ENCODE results near the gene CCDC188.

Gene CCDC188

DNA sequence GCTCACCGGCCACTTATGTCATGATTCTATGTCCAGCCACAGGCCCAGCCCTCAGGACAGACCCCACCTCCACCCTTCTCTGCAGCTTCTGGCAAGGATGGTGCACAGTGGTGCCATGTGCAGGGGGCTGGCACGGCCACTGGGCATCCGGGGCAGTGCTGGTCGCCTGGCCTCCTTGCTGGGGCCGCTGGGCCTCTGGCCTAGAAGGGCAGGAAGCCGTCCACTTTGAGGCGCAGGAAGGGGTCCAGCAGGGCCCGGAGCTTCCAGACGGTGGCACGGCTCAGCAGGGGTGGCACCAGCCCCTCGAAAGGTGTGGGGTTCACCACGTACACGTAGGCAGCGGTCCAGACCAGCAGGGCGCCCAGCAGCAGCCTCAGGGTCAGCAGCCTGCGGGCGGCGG, 2.4 kb downstream of the CCDC188 start:
- DNase-seq (ENCODE audit: low read depth) = no peak

DNA sequence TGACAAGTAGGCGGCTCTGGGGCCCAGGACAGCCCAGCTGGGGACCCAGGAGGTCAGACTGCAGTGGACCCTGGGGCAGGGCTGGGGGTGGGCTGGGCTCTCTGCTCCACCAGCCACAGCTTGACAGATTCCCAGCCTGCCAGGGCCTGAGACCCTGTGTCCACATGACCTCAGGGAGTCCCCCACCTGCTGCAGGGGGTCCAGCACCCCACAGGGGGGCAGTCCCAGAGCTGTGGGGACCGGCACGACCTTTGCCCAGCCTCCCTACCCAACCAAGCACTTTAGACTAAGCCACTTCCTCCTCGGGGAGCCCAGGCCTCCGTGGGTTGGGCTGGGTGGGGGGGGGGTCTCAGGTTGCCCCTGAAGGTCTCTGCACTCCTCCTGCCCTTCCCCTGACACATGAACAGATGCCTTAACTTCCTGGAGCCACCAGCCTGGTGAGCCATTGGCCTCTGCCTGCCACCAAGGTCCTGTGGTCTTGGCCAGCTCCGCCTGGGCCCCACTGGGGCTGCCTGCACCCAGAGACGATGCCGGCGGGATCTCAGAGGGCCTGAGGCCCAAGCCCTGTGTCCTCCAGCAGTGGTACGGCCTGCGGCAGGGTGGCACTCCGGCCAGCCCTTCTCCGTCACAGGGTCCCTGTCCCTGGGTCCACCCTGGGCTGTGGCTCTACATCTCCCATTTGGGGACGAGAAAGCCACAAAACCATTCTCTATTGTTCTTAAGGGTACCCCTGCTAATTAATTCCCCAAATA, 3.4 kb downstream of the CCDC188 start:
- no peak for DNase-seq (ENCODE audit: low read depth)

DNA sequence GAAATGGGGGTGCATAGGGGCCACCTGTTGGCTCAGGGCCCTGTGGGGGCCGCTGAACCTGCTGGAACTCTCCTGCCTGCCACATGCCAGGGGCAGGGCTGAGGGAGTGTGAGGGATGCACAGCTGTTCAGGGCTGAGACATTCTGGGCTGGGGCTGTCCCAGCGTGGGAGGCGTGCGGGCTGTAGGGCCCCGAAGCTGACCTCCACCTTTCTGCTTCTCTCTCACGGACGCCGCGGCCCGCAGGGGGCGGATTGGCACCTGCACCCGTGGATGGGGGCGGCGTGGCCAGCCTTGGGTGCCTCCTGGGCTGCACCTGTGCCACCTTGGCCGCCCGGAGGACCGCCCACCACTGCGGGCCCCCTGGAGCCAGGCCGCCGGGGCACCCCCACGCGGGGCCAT, 4.1 kb downstream of the CCDC188 start:
- DNase-seq (ENCODE audit: low read depth) = no peak

DNA sequence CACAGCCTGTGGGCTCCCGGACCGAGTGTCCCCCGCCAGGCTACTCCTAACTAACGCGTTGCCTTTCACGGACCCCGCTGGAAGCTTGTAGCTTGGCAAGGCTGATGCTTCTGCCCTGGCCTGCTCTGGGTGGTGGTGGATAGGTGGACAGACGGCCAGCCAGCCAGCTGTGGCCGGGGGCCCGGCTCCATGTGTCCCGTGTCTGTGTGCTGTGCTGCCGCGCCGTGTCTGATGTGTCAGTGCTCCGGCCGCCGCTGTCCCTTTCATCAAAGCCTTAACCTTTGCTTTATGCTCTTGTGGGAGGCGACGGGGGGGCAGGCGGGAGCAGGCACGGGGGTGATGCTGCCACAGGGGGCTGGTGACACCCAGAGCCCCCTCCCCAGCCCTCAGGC, 5.0 kb downstream of the CCDC188 start:
- no peak for DNase-seq (ENCODE audit: low read depth)

DNA sequence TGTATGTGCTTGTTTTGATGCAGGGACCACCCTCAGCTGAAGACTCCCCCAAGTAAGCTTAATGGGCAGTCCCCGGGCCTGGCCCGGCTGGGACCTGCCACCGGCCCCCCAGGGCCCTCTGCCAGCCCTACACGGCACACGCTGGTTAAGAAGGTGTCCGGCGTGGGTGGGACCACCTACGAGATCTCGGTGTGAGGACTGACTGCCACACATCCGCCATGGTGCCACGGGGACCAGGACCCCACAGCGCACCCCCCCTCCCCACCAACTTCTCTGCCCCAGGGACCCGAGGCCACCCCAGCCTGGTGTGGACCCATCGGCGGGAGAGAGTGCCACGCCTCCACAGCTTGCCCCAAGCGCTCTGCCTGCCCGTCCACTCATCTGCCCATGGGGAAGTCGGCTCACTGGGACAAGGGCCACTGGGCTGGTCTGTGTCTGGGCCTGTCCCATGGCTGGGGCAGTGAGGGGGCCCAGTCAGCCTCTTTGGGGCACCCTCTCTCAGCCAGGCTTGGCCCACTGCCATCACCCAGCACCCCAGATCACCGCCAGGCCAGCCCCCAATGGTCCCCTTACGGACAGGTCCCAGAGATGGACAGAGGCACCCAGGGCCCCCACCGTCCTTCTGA, 5.5 kb downstream of the CCDC188 start:
- no peak for DNase-seq (ENCODE audit: low read depth)

DNA sequence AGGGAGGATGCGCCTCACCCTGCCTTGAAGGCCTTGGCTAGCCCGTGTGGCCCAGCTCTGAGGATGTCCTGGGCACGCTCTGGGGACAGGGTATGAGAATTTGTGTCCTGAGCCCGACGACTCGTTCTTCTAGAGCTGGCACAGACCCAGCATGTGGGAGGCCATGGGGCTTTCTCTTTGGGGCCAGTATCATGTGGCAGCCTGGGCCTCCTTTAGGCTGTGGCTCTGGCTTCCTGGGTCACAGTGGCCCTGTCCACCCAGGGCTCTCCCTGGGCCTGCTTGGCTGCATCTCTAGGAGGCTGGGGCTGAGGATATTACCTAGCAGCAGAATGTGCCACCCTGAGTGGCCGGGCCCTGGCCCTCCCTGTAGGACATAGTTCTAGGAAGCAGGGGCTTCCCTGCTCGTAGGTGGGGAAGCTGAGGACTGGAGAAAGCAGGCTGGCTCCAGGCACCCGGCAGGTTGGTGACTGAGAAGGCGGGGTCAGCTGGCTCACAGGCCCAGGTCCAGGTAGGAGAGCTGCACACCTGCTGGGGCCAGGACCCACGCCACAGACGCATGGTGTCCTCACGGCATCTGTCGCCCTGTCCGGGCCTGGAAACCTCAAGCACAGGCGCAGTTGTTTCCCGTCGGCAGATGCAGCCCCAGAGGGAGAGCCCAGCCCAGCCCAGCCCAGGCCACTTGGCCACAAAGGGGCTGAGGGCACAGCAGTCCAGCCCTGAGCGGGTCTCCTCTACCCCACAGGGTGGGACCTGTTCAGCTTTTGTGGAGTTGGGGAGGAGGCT, 6.8 kb downstream of the CCDC188 start:
- no peak for DNase-seq (ENCODE audit: low read depth)

DNA sequence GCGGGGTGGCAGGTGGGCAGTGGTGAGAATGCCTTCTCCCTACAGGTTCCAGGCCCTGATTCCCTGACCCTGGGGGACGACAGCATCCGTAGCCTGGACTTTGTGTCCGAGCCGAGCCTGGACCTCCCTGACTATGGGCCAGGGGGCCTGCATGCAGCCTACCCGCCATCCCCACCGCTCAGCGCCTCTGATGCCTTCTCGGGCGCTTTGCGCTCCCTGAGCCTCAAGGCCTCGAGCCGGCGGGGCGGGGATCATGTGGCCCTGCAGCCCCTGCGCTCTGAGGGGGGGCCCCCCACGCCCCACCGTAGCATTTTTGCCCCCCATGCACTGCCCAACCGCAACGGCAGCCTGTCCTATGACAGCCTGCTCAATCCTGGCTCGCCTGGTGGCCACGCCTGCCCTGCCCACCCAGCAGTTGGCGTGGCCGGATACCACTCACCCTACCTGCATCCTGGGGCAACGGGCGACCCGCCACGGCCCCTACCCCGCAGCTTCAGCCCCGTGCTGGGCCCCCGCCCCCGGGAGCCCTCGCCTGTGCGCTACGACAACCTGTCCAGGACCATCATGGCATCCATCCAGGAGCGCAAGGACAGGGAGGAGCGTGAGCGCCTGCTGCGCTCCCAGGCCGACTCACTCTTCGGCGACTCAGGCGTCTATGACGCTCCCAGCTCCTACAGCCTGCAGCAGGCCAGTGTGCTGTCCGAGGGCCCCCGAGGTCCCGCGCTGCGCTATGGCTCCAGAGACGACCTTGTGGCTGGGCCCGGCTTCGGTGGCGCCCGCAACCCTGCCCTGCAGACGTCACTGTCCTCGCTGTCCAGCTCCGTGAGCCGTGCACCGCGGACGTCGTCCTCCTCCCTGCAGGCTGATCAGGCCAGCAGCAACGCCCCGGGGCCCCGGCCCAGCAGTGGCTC, 7.9 kb downstream of the CCDC188 start:
- no peak for DNase-seq (ENCODE audit: low read depth)

DNA sequence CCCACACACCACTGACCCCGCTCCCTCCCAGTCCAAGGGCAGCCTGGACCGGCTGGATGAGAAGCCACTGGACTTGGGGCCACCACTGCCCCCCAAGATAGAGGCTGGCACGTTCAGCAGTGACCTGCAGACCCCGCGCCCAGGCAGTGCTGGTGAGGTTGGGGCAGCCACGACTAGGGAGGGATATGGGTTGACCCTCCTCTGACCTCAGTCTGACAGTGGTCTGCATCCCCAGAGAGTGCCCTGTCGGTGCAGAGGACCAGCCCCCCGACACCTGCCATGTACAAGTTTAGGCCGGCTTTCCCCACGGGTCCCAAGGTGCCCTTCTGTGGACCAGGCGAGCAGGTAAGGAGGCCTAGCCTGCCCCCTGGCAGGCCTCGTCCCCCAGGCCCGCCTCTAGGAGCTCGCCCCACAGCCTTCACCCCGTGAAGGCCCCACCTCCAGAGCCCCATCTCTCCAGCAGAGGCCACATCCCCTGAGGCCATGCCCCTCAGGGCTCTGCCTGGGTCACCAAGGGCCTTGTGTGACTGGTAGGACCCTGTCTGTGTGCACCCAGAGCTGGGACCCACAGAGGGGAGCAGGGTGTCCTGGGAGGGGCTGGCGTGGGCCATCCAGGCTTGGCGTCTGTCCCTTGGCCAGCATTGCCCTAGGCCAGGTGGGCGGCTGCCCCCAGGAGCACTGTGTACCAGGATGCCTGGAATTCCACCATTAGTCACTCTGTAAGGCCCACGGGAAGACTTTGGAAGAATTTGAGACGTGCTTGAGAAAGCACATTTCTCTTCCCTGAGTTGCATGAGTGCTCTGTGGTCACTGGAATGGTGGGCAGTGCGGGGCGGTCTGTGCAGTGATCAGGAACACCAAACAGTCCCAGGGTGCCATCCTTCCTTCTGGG, 9.4 kb downstream of the CCDC188 start:
- DNase-seq (ENCODE audit: low read depth) = no peak

DNA sequence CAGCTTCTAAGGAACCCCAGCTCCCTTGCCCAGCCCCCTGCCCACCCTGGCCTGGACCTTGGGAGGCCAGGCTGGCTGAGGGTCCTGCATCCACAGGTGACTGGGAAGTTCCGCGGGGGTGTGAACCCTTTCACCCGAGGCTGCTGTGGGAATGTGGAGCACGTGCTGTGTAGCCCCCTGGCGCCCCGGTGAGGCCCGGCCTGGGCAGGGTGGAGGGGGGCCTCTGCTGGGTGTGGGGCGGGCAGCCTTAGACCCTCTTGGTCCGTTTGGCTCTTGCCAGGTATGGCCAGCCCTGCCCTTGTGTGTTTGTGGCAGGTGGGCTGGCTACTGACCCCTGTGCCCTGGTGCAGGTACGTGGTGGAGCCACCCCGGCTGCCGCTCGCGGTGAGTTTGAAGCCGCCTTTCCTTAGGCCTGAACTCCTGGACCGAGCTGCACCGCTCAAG, 10.3 kb downstream of the CCDC188 start:
- DNase-seq (ENCODE audit: low read depth) = no peak

DNA sequence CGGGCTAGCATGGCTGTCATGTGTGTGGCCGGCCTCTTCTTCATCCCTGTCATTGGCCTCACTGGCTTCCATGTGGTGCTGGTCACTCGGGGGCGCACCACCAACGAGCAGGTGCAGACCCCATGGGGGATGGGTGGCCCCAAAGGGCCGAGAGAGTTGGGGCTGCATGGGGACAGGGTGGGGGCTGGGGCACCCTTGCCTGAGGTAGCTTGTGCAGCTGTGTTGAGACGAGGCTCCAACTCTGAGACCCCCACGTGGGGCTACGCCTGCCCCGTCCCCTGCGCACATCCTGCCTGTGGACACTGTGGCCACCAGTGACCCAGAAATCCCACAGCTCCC, 10.8 kb downstream of the CCDC188 start:
- no peak for DNase-seq (ENCODE audit: low read depth)

DNA sequence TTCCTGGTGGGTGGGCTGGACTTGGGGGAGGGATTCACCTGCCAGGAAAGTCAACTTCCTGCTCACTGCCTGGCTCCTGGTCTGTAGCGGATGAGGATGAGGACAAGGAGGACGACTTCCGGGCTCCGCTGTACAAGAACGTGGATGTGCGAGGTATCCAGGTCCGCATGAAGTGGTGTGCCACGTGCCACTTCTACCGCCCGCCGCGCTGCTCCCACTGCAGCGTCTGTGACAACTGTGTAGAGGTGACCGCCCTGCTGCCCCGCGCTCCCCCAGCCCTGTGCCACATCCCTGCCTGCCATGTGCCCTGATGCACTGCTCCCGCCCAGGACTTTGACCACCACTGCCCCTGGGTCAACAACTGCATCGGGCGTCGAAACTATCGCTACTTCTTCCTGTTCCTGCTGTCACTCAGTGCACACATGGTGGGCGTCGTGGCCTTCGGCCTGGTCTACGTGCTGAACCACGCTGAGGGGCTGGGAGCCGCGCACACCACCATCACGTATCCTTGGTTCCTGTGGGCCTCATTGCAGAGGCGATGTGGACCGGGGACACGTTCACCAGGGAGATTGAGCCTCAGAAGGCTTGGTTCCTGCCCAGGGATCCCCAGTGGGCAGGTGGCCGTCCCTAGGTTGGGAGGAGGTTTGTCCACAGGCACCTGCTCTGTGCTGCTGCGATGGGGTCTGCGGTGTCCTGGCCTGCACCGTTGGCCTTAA, 11.3 kb downstream of the CCDC188 start:
- no peak for DNase-seq (ENCODE audit: low read depth)

DNA sequence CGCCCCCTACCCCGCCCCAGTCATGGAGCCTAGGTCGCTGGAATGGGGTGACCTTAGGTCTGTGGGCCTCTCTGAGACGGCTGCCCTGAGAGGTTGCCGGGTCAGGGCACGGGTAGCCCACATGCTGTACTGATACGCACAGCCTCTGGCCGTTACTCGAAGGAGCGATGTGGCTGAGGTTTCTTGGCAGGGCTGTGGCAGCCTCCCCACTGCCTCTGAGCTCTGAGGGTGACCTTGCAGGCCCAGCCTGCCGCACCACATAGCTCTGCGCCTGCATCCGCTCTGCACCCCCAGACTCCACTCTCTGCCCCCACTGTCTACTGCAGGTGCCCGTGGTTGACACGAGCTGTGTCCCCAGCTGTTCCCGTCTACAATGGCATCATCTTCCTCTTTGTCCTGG, 12.0 kb downstream of the CCDC188 start:
- no peak for DNase-seq (ENCODE audit: low read depth)

DNA sequence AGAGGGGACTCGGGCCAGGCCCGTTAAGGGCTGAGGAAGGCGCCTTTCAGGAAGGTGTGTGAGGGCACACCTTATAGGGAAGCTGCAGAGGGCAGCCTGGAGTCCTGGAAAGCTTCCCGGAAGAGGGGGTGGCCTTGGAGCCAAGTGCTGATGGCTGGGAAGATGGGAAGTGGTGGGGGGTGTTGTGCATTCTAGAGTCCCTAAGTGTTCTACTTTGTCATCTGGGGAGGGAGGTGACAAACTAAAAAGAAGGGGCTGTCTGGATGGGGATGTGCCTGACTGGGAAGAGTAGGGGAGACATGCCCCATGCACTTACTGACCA, 12.5 kb downstream of the CCDC188 start:
- DNase-seq (ENCODE audit: low read depth) = no peak

DNA sequence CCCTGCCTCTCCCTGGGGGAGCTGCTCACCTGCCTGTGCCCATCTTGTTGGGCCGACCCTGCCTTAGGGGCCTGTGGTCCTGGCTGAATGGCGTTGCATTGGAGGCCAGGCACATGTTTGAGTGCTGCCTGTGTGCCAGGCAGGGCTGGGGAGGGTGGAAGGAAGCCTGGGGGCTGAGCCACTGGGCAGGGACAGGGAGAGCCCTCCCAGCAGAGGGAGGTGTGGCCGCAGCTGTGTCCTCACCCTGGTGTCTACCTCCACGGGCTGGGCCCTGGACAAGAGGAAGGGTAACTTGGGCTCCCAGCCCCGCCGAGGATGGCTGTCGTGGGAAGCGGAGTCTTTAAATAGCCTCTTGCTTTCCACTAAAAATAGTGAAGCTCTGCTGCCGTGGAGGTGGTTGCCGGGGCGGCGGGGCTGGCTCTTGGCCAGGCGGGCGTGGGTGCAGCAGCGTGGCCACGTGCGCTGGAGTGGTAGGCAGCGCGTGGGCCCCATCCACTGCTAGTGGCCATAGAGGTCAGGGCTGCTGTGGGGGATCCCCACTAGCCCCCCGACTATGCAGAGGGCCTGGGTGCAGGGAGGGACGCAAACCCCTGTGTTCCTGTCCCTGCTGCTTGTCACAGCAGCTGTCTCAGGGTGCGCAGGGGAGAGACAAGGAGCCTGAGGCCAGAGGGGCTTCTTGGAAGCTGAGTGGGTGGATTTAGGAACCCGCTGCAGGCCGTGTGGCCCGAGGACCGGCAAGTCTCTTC, 13.0 kb downstream of the CCDC188 start:
- no peak for DNase-seq (ENCODE audit: low read depth)

DNA sequence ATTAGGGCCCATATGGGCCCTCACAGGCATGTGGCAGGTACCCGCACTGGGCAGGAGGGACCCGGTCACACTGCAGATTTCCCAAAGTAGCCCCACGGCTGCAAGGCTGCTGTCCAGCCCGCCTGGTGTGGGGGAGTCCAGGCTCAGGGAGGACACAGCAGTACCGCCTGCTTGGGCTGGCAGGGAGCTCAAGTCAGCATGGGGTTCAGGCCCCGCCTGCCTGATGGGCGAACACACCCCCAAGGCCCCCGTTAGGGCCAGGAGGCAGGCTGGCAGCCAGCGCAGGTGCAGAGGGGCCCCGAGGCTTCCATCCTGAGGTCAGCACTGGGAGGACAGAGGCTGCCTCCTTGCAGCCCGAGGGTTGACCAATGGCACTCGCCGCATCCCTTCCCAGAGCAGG, 13.7 kb downstream of the CCDC188 start:
- no peak for DNase-seq (ENCODE audit: low read depth)

DNA sequence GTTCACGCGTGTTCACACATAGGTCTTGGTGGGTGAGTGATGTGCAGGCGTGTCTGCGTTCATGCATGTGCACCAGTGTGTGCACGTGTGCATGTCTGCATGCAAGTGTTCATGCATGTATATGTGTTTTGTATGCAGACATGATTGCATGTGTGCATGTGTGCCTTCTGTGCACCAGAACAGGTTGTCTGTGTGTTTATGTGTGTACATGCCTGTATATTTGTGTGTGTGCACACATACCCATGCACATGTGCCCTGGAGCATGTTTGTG, 14.3 kb downstream of the CCDC188 start:
- DNase-seq (ENCODE audit: low read depth) = no peak

DNA sequence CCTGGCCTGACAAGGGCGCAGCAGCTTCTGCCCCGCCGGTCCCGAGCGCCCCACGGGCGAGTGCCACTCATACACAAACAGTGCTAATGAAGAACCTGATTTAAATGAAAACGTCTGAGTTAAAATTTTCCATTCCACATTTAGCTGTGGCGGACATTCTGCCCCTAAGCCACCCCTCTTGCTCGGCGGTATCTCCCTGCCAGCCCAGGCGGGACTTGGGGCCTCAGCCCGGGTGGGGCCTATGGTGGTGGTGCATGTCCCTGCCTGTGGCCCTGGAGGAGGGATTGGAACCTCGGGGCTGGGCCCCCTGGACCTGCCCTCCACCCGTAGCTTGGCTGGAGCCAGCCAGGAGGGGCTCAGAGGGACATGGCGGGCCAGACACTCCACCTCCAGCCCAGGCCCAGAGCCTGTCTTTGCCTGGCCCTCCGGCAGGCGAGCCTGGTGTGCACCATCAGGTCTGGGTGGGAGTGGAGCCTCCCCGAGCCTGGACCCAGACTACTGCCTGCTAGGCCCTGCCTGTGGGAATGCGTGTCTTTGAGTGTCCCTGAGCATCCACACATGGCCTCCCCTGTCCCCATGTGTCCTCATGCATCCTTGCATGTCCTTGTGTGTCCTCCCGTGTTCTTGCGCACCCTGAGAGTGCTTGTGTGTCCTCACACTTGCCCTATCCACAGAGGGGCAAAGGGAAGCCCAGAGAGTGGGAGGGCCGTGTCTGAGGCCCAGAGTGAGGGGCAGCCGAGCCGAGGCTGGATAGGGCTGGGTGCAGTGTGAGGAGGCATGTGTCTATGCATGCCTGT, 14.9 kb downstream of the CCDC188 start:
- DNase-seq (ENCODE audit: low read depth) = no peak

DNA sequence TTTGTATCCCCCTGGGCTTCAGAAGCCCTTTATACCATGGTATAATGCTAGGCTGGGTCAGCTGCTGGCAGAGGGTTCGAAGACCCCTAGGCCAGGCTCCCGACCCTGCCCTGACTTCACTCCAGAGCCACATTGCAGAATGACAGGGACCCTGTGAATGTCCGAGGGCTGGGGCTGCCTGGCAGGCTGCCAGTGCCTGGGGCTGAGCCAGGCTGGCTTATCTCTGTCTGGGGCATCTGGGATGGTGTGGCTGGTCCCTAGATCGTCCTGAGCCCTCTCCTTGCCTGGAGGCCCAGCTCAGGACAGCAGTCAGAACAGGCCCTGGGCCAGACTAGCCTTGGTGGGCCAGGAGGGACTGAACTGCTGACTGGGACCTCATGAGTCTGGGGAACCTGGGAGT, 15.6 kb downstream of the CCDC188 start:
- no peak for DNase-seq (ENCODE audit: low read depth)

DNA sequence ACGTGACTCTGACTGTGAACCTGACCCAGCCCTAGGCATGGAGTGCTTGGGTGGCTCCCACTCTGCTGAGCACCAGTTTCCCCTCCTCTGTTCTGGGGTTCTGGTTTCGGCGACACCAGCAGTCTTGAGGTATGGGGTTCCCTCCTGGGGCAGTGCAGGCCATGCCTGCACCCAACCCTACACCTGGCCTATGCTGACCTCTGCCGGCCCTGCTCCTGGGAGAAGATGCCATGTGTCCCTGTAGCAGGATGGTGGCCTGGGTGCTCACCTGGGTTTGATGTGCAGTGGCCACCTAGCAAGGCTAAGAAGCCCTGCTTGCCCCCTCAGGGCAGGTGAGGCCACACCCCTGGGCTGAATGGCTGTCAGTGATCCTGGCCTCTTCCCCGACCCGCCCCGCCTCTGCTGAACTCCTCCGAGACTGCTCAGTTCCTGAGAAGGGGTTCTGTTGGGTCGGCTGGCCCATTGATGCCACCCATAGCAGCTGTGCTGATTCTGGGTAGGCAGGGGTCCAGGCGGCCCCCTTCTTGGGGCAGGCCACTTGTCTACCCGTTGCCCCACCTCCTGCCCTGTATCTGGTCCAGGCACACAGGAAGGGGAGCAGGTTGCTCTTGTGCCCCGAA, 16.8 kb downstream of the CCDC188 start:
- DNase-seq (ENCODE audit: low read depth) = no peak

Measured in activated gamma-delta T cell treated with anti-CD3 and anti-CD28 coated beads, Interleukin-2, amount 50 U/mL, for 16 hours (primary cell).